H1 (cell line): Measurements from ENCODE around the gene BBIP1.

ENCODE experiments used
- CEBPB ChIP-seq: IDR thresholded peaks from 2 replicates; pipeline ENCODE4 v1.6.1; 2012; ENCODE audit warnings: low read depth, low read length
- CHD2 ChIP-seq: IDR thresholded peaks from 2 replicates; pipeline ENCODE4 v1.6.1; 2012; ENCODE audit warnings: low read length, improper control_type of control experiment
- CHD7 ChIP-seq: fragments of 300-600 bp; sonication (generic); IDR thresholded peaks from 2 replicates; pipeline ENCODE4 v1.7.1; 2012; ENCODE audit warnings: low read length, moderate library complexity, mild to moderate bottlenecking, inconsistent platforms; ENCODE audit not compliant: insufficient replicate concordance
- CTCF ChIP-seq, 3 experiments: IDR thresholded peaks; 1 replicate in 2 of 3; 2 replicates in 1 of 3; pipeline versions ENCODE4 v1.5.1 to v1.6.1; 2011; ENCODE audit warnings: low read length in 3 of 3, mild to moderate bottlenecking in 3 of 3, inconsistent platforms in 2 of 3, low read depth in 1 of 3, moderate library complexity in 1 of 3; ENCODE audit not compliant: insufficient read depth in 1 of 3; ENCODE audit errors: control extremely low read depth in 1 of 3
- EGR1 ChIP-seq: IDR thresholded peaks from 2 replicates; pipeline ENCODE4 v1.6.1; 2011; ENCODE audit warnings: low read depth, low read length, borderline replicate concordance
- EP300 ChIP-seq, 2 experiments: IDR thresholded peaks; 1 replicate in 1 of 2; 2 replicates in 1 of 2; pipeline ENCODE4 v1.6.1; 2011 to 2012; ENCODE audit warnings: low read depth in 2 of 2, low read length in 2 of 2, mild to moderate bottlenecking in 2 of 2, borderline replicate concordance in 1 of 2, inconsistent platforms in 1 of 2, moderate library complexity in 1 of 2
- EZH2 ChIP-seq: fragments of 200-600 bp; sonication (generic); IDR thresholded peaks from 2 replicates; pipeline ENCODE4 v1.7.1; 2012; ENCODE audit warnings: low read depth, mild to moderate bottlenecking, moderate library complexity, low read length, inconsistent platforms; ENCODE audit not compliant: severe bottlenecking
- KDM5A ChIP-seq: fragments of 200-600 bp; IDR thresholded peaks from 2 replicates; pipeline ENCODE4 v1.7.1; 2012; ENCODE audit warnings: mild to moderate bottlenecking, low read length, inconsistent platforms, mixed read lengths
- MAX ChIP-seq: IDR thresholded peaks from 2 replicates; pipeline ENCODE4 v1.6.1; 2012; ENCODE audit warnings: inconsistent platforms
- POLR2A ChIP-seq, 2 experiments: IDR thresholded peaks; 1 replicate in 1 of 2; 2 replicates in 1 of 2; pipeline ENCODE4 v1.6.1; 2011; ENCODE audit warnings: low read depth in 2 of 2, low read length in 2 of 2, mild to moderate bottlenecking in 2 of 2; ENCODE audit errors: control extremely low read depth in 1 of 2
- RNF2 ChIP-seq: fragments of 200-900, 300-1000 bp; sonication (generic); IDR thresholded peaks from 2 replicates; pipeline ENCODE4 v1.7.1; 2016; ENCODE audit warnings: borderline replicate concordance, low read depth, mild to moderate bottlenecking, antibody characterized with exemption, low read length; ENCODE audit not compliant: poor library complexity, severe bottlenecking; ENCODE audit errors: missing control alignments

- TF ChIP-seq CTCF (IDR thresholded peaks at IDR 0.05; ENCODE audit: control extremely low read depth in 1 of 3, insufficient read depth in 1 of 3, low read depth in 1 of 3, low read length in 3 of 3) (no peak), POLR2A (IDR thresholded peaks at IDR 0.05; ENCODE audit: control extremely low read depth in 1 of 2, low read depth in 2 of 2, low read length in 2 of 2) (no peak), CEBPB (no peak), KDM5A (no peak), MAX (no peak), EZH2 (no peak), EP300 (IDR thresholded peaks at IDR 0.05; ENCODE audit: borderline replicate concordance in 1 of 2, low read depth in 2 of 2, low read length in 2 of 2) (no peak), CHD2 (no peak), EGR1 (no peak), RNF2 (no peak), CHD7 (no peak)
Measured at GRCh38 chr10:110863361-110863760, 55.6 kb downstream of the BBIP1 start.
